ENCODE measurements around the gene NOG. TPM values are rescaled to one million over a fixed set of nuclear protein-coding genes. Genes with fewer than 3 reads are reported as not detected.

NOG gene
- total and polyA plus RNA-seq, 3 donors from 2014 or later = 0.92 to 6.1 (median 5.2) TPM

- H3K27me3 ChIP-seq = no peaks in the 10 kb centered on the region
- 37 to 52% methylated on average over 6 to 7 of the region's 7 CpGs for WGBS, 2 donors
- no peak overlapping the region for H3K27ac ChIP-seq
- TF ChIP-seq POLR2A (IDR thresholded peaks at IDR 0.05) = no peak
- TF ChIP-seq CTCF (IDR thresholded peaks at IDR 0.05) = peak in 1 of 3 experiments; percentile 12
- no peak overlapping the region for H3K4me3 ChIP-seq
- no peaks in the 10 kb centered on the region for H3K9me3 ChIP-seq
- intact Hi-C loops (cut with DNase I; ENCODE audit: low total_unique reads) = no loop called here
- DNase-seq = no peak
- no peaks in the 10 kb centered on the region for H3K4me1 ChIP-seq
- H3K36me3 ChIP-seq (ENCODE audit: low read depth, missing control alignments) = no peaks in the 10 kb centered on the region
Measured at GRCh38 chr17:56629531-56630075, 36.1 kb downstream of the NOG start.

- Histone ChIP-seq H3K4me1 (no peaks in the 10 kb centered on the region), H3K27me3 (no peaks in the 10 kb centered on the region), H3K9me3 (no peaks in the 10 kb centered on the region), H3K27ac (no peak overlapping the region), H3K36me3 (ENCODE audit: low read depth, missing control alignments) (no peaks in the 10 kb centered on the region), H3K4me3 (no peak overlapping the region)
- 74 to 82% methylated on average over 4 of the region's 4 CpGs for WGBS, 2 donors
- intact Hi-C loops (cut with DNase I; ENCODE audit: low total_unique reads) = no loop called here
- DNase-seq = no peak
- no peak for TF ChIP-seq POLR2A (IDR thresholded peaks at IDR 0.05)
- TF ChIP-seq CTCF (IDR thresholded peaks at IDR 0.05) = no peak
Measured at GRCh38 chr17:56630202-56630601, 36.7 kb downstream of the NOG start.

GRCh38 chr17:56633681-56634080 is 40.2 kb downstream of the NOG start:
- Histone ChIP-seq H3K36me3 (ENCODE audit: low read depth, missing control alignments) (no peaks in the 10 kb centered on the region), H3K4me1 (no peaks in the 10 kb centered on the region), H3K27ac (no peak overlapping the region), H3K4me3 (no peak overlapping the region), H3K9me3 (no peaks in the 10 kb centered on the region), H3K27me3 (no peaks in the 10 kb centered on the region)
- WGBS, 2 donors = 89 to 100% methylated on average over 1 to 4 of the region's 4 CpGs
- intact Hi-C loops (cut with DNase I; ENCODE audit: low total_unique reads) = no loop called here
- DNase-seq = no peak
- no peak for TF ChIP-seq CTCF (IDR thresholded peaks at IDR 0.05)
- TF ChIP-seq POLR2A (IDR thresholded peaks at IDR 0.05) = no peak

GRCh38 chr17:56635641-56636040 is 42.1 kb downstream of the NOG start:
- Histone ChIP-seq H3K27me3 (no peaks in the 10 kb centered on the region), H3K27ac (no peak overlapping the region), H3K9me3 (no peaks in the 10 kb centered on the region), H3K36me3 (ENCODE audit: low read depth, missing control alignments) (no peaks in the 10 kb centered on the region), H3K4me3 (no peak overlapping the region), H3K4me1 (no peaks in the 10 kb centered on the region)
- TF ChIP-seq CTCF (IDR thresholded peaks at IDR 0.05) = no peak
- no peak for TF ChIP-seq POLR2A (IDR thresholded peaks at IDR 0.05)
- intact Hi-C loops (cut with DNase I; ENCODE audit: low total_unique reads) = no loop called here
- WGBS, 2 donors = 74 to 83% methylated on average over 1 of the region's 1 CpG
- no peak for DNase-seq

GRCh38 chr17:56636265-56636664 is 42.8 kb downstream of the NOG start:
- H3K4me1 ChIP-seq = no peaks in the 10 kb centered on the region
- WGBS, 2 donors = 64 to 69% methylated on average over 3 of the region's 3 CpGs
- no peaks in the 10 kb centered on the region for H3K36me3 ChIP-seq (ENCODE audit: low read depth, missing control alignments)
- no peak for TF ChIP-seq CTCF (IDR thresholded peaks at IDR 0.05)
- no peak for TF ChIP-seq POLR2A (IDR thresholded peaks at IDR 0.05)
- no peaks in the 10 kb centered on the region for H3K9me3 ChIP-seq
- H3K4me3 ChIP-seq = no peak overlapping the region
- H3K27ac ChIP-seq = no peak overlapping the region
- no peaks in the 10 kb centered on the region for H3K27me3 ChIP-seq
- DNase-seq = no peak
- intact Hi-C loops (cut with DNase I; ENCODE audit: low total_unique reads) = no loop called here
